Tibial nerve (tissue), 4 donors: ENCODE data around the gene CISD3. TPM values are rescaled to one million over a fixed set of nuclear protein-coding genes. Genes with fewer than 3 reads are reported as not detected.

Experiments
- DNase-seq, 2 donors: peaks; one replicate each; pipeline ENCODE4 v3.0.0-alpha.2; 2019; ENCODE audit warnings: low spot score in 2 of 2
- H3K27ac ChIP-seq, 4 donors: fragments of 200-600 bp; sonication (generic) in 3 of 4; one replicate each; pipeline ENCODE4 v1.5.1; 2017 to 2019; ENCODE audit warnings: mild to moderate bottlenecking in 1 of 4
- H3K27me3 ChIP-seq, 2 donors: fragments of 200-600 bp; sonication (generic) in 1 of 2; one replicate each; pipeline versions ENCODE4 v1.5.1 to v1.6.0; 2017 to 2019
- H3K36me3 ChIP-seq, 3 donors: fragments of 200-600 bp; sonication (generic); one replicate each; pipeline ENCODE4 v1.5.1; 2018 to 2019
- H3K4me1 ChIP-seq, 4 donors: fragments of 200-600 bp; sonication (generic) in 3 of 4; one replicate each; pipeline ENCODE4 v1.5.1; 2017 to 2019
- H3K4me3 ChIP-seq, 4 donors: fragments of 200-600 bp; sonication (generic) in 3 of 4; one replicate each; pipeline ENCODE4 v1.5.1; 2017 to 2019; ENCODE audit warnings: mild to moderate bottlenecking in 1 of 4, moderate library complexity in 1 of 4
- H3K9me3 ChIP-seq, 4 donors: fragments of 200-600 bp; sonication (generic) in 3 of 4; one replicate each; pipeline ENCODE4 v1.5.1; 2017 to 2019
- EP300 ChIP-seq, 2 donors: sonication (generic); formaldehyde crosslinking; IDR thresholded peaks; one replicate each; pipeline ENCODE4 v1.6.1; 2017; ENCODE audit warnings: antibody characterized with exemption in 2 of 2, mild to moderate bottlenecking in 1 of 2
- POLR2A ChIP-seq, 2 donors: fragments of 450-650 bp; IDR thresholded peaks; one replicate each; pipeline ENCODE4 v1.6.1; 2017; ENCODE audit warnings: antibody characterized with exemption in 2 of 2, mild to moderate bottlenecking in 2 of 2, moderate library complexity in 2 of 2
- WGBS, 2 donors: methylation state at CpG; one replicate each; pipeline ENCODE4 v1.1.5; 2018; 5-methylcytosine and 5-hydroxymethylcytosine counted together
- total RNA-seq, 4 donors: library from RNA; depleted of rRNA; stranded (reverse); fragments of >200 nt; gene quantifications; one replicate each; pipeline ENCODE4 v1.1.0, GENCODE V29; 2016
- TF ChIP-seq, protein P1 (sequence below), 5 experiments: fragments of 200-600 bp in 3 of 5; fragments of 450-650 bp in 2 of 5; sonication (generic) in 3 of 5; IDR thresholded peaks; one replicate each; pipeline ENCODE4 v1.5.1; 2016 to 2019; ENCODE audit warnings: antibody characterized with exemption in 5 of 5, mild to moderate bottlenecking in 3 of 5, moderate library complexity in 2 of 5

Gene CISD3
- total RNA-seq, 4 donors from 2014 or later = 10.2 to 19.2 (median 16.5) TPM

GRCh38 chr17:38746849-38747462 is 16.8 kb downstream of the CISD3 start:
- Histone ChIP-seq H3K27me3 (peaks cover 0 to 3% of the 10 kb centered on the region in 2 donors), H3K9me3 (no peaks in the 10 kb centered on the region), H3K4me1 (peaks cover 0 to 81% (median 57%) of the 10 kb centered on the region in 4 donors), H3K36me3 (peaks cover 0 to 3% (median 0%) of the 10 kb centered on the region in 3 donors), H3K4me3 (peak overlapping the region; percentile 50 to 95 (median 80)), H3K27ac (peak overlapping the region; percentile 57 to 91 (median 87))
- WGBS, 2 donors = 3 to 4% methylated on average over 21 of the region's 21 CpGs
- TF ChIP-seq, protein P1, sequence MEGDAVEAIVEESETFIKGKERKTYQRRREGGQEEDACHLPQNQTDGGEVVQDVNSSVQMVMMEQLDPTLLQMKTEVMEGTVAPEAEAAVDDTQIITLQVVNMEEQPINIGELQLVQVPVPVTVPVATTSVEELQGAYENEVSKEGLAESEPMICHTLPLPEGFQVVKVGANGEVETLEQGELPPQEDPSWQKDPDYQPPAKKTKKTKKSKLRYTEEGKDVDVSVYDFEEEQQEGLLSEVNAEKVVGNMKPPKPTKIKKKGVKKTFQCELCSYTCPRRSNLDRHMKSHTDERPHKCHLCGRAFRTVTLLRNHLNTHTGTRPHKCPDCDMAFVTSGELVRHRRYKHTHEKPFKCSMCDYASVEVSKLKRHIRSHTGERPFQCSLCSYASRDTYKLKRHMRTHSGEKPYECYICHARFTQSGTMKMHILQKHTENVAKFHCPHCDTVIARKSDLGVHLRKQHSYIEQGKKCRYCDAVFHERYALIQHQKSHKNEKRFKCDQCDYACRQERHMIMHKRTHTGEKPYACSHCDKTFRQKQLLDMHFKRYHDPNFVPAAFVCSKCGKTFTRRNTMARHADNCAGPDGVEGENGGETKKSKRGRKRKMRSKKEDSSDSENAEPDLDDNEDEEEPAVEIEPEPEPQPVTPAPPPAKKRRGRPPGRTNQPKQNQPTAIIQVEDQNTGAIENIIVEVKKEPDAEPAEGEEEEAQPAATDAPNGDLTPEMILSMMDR (IDR thresholded peaks at IDR 0.05) = no peak
- TF ChIP-seq POLR2A (IDR thresholded peaks at IDR 0.05) (no peak), EP300 (IDR thresholded peaks at IDR 0.05) (no peak)
- DNase-seq = no peak

GRCh38 chr17:38747463-38748148 is 17.5 kb downstream of the CISD3 start:
- 1% methylated on average over 38 to 42 of the region's 64 CpGs for WGBS, 2 donors
- Histone ChIP-seq H3K4me1 (peaks cover 0 to 74% (median 52%) of the 10 kb centered on the region in 4 donors), H3K4me3 (peak overlapping the region; percentile 50 to 95 (median 80)), H3K27me3 (peaks cover 0 to 3% of the 10 kb centered on the region in 2 donors), H3K36me3 (peaks cover 0 to 3% (median 0%) of the 10 kb centered on the region in 3 donors), H3K27ac (peak overlapping the region; percentile 57 to 91 (median 87)), H3K9me3 (no peaks in the 10 kb centered on the region)
- TF ChIP-seq EP300 (IDR thresholded peaks at IDR 0.05) (peak in 1 of 2 donors; percentile 5), POLR2A (IDR thresholded peaks at IDR 0.05) (no peak)
- TF ChIP-seq, protein P1 (IDR thresholded peaks at IDR 0.05) = peak in 1 of 5 experiments; percentile 20
- DNase-seq = peak in 1 of 2 donors; percentile 21

DNA sequence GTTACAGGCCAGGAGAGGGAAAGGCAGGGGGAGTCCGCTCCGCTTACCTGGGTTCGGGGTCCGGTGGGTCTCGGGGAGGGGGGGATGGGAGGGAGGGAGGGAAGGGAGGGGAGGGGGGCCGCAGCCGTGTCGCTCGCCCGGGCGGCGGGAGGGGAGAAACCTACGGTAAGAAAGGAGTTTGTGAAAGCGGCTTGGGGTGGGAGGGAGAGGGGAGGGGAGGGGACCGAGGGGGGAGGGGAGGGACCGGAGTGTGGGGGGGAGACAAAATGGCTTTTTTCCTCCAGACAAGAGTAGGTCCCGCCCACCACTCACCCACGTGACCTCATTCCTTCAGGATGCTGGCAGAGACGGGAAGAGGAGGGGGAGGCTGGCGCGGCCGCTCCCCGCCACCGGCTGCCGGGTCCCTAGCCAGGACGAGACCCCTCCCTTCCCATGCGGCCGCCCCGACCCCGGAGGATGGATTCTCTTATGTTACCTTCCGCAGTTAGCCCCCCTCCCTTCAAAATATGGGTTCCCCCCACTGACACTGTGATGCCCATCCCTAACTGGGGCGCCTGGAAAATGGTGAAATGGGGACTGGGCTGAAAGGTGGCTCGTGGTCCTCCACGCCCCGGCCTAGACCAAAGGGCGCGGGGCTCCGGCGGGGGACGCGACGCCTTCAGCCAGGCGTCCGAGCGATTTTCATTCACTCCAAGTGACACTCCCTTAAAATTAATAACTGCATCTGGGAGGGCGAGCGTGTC is 18.2 kb downstream of the CISD3 start, which contains the start of gene PCGF2:
PCGF2 (minus strand) TSS at position 188 of the 743 bp plus-strand sequence. CDS start 7,934 bp downstream, outside the sequence.
- Histone ChIP-seq H3K27me3 (peaks cover 0 to 3% of the 10 kb centered on the region in 2 donors), H3K9me3 (no peaks in the 10 kb centered on the region), H3K27ac (peak within 1 kb of the TSS; percentile 57 to 91 (median 87)), H3K4me1 (peaks cover 0 to 70% (median 49%) of the 10 kb centered on the region in 4 donors), H3K4me3 (peak within 1 kb of the TSS; percentile 50 to 95 (median 80)), H3K36me3 (peaks cover 0 to 3% (median 0%) of the 10 kb centered on the region in 3 donors)
- 1 to 3% methylated on average over 29 to 46 of the region's 47 CpGs for WGBS, 2 donors
- peak; percentile 94 to 99 for DNase-seq
- peak in 1 of 2 donors; percentile 83 for TF ChIP-seq EP300 (IDR thresholded peaks at IDR 0.05)
- TF ChIP-seq POLR2A (IDR thresholded peaks at IDR 0.05) = peak in 1 of 2 donors; percentile 37
- TF ChIP-seq, protein P1 (IDR thresholded peaks at IDR 0.05) = no peak

DNA sequence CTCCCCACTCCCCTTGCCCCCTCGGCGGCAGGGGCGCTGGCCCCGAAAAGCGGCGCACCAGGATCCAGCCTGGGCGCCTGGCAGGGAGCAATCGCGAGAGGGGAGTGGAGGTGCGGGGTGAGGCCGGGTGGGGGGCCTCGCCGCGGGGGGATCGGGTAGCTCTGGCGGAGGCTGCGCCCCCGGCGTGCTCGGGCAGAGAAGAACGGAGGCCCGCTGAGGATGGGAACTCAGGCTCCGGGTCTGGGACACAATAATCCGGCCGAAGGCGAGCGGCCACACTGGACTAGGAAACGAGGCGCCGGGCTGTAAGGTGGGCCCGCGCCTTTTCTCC is 18.7 kb downstream of the CISD3 start:
- no peak for TF ChIP-seq POLR2A (IDR thresholded peaks at IDR 0.05)
- TF ChIP-seq, protein P1 (IDR thresholded peaks at IDR 0.05) = no peak
- TF ChIP-seq EP300 (IDR thresholded peaks at IDR 0.05) = no peak
- H3K27ac ChIP-seq = peak overlapping the region; percentile 57 to 91 (median 87)
- WGBS, 2 donors = 1 to 3% methylated on average over 7 to 29 of the region's 32 CpGs
- peaks cover 0 to 3% of the 10 kb centered on the region in 2 donors for H3K27me3 ChIP-seq
- peak in 1 of 2 donors; percentile 12 for DNase-seq
- peak overlapping the region; percentile 50 to 95 (median 80) for H3K4me3 ChIP-seq
- peaks cover 0 to 5% (median 0%) of the 10 kb centered on the region in 3 donors for H3K36me3 ChIP-seq
- H3K4me1 ChIP-seq = peaks cover 0 to 70% (median 54%) of the 10 kb centered on the region in 4 donors
- H3K9me3 ChIP-seq = no peaks in the 10 kb centered on the region
